Sigmoid colon (tissue), 7 donors: Measurements from ENCODE around the gene ZNF462. TPM values are rescaled to one million over a fixed set of nuclear protein-coding genes. Genes with fewer than 3 reads are reported as not detected.
A peak's percentile ranks its signal among the peaks of the same experiment; 100 is the strongest.

Experiments used
- DNase-seq: peaks from one replicate; pipeline ENCODE4 v3.0.0-alpha.2; 2019
- H3K27ac ChIP-seq, 4 donors: fragments of 200-600 bp; sonication (generic); one replicate each; pipeline ENCODE4 v1.5.1; 2016 to 2019; ENCODE audit warnings: mild to moderate bottlenecking in 1 of 4
- H3K27me3 ChIP-seq, 3 donors: fragments of 200-600 bp; sonication (generic); one replicate each; pipeline ENCODE4 v1.5.1; 2019; ENCODE audit warnings: mild to moderate bottlenecking in 1 of 3
- H3K36me3 ChIP-seq, 4 donors: fragments of 200-600 bp; sonication (generic); one replicate each; pipeline ENCODE4 v1.5.1; 2016 to 2019
- H3K4me1 ChIP-seq, 4 donors: fragments of 200-600 bp; sonication (generic); one replicate each; pipeline ENCODE4 v1.5.1; 2017 to 2019
- H3K4me3 ChIP-seq, 4 donors: fragments of 200-600 bp; sonication (generic); one replicate each; pipeline ENCODE4 v1.5.1; 2017 to 2019; ENCODE audit warnings: mild to moderate bottlenecking in 2 of 4, moderate library complexity in 1 of 4
- H3K9me3 ChIP-seq, 4 donors: fragments of 200-600 bp in 3 of 4; sonication (generic) in 3 of 4; one replicate each; pipeline versions ENCODE4 v1.5.1 to v1.6.1; 2013 to 2019
- CTCF ChIP-seq, 4 experiments: fragments of 450-650 bp in 3 of 4; fragments of 200-600 bp in 1 of 4; IDR thresholded peaks; one replicate each; pipeline ENCODE4 v1.5.1; 2016 to 2019; ENCODE audit warnings: antibody characterized with exemption in 4 of 4, mild to moderate bottlenecking in 3 of 4, moderate library complexity in 2 of 4
- EP300 ChIP-seq, 4 donors: sonication (generic); formaldehyde crosslinking; IDR thresholded peaks; one replicate each; pipeline ENCODE4 v1.6.1; 2017; ENCODE audit warnings: antibody characterized with exemption in 4 of 4
- POLR2A ChIP-seq, 2 donors: fragments of 450-650 bp; IDR thresholded peaks; one replicate each; pipeline ENCODE4 v1.6.1; 2016; ENCODE audit warnings: antibody characterized with exemption in 2 of 2, mild to moderate bottlenecking in 2 of 2, moderate library complexity in 2 of 2
- POLR2AphosphoS5 ChIP-seq, 4 donors: sonication (generic); formaldehyde crosslinking; IDR thresholded peaks; one replicate each; pipeline ENCODE4 v1.6.1; 2017; ENCODE audit warnings: antibody characterized with exemption in 4 of 4
- WGBS, 2 donors: extraction: QIAGEN DNeasy Blood & Tissue Kit; methylation state at CpG; one replicate each; pipeline ENCODE4 v1.1.7; 2013; 5-methylcytosine and 5-hydroxymethylcytosine counted together
- intact Hi-C: fragments of 100-400 bp; cut with DNase I; formaldehyde crosslinking; loops from one replicate; pipeline ENCODE4 v1.15.1; 2023
- polyA plus RNA-seq, 3 donors: library from polyadenylated mRNA; stranded (reverse); fragments of 200-250 nt; gene quantifications; one replicate each; pipeline ENCODE4 v1.2.3, GENCODE V29; 2013
- total RNA-seq, 4 donors: library from RNA; depleted of rRNA; stranded (reverse); fragments of >200 nt; gene quantifications; one replicate each; pipeline ENCODE4 v1.1.0, GENCODE V29; 2016
- donor health status: healthy with polysubstance abuse.
- donor health status: Bipolar disorder and iron deficiency.
- donor health status: healthy.

Gene ZNF462
- total and polyA plus RNA-seq, 7 donors = 0.60 to 33.8 (median 21.7) TPM

GRCh38 chr9:106956971-106957370 lies 94.0 kb downstream of the ZNF462 start:
- TF ChIP-seq POLR2AphosphoS5 (IDR thresholded peaks at IDR 0.05) (peak in 3 of 4 donors; percentile 53 to 76 (median 73)), CTCF (IDR thresholded peaks at IDR 0.05) (no peak)
- Histone ChIP-seq H3K9me3 (no peaks in the 10 kb centered on the region), H3K27ac (peak overlapping the region in 3 of 4 donors; percentile 1 to 66 (median 58)), H3K36me3 (no peaks in the 10 kb centered on the region), H3K27me3 (no peaks in the 10 kb centered on the region), H3K4me3 (no peak overlapping the region), H3K4me1 (peaks cover 0 to 51% (median 36%) of the 10 kb centered on the region in 4 donors)
- intact Hi-C loops = loop anchor here (10.0 kb wide), 1 partner anchor 92 kb away; the partner anchor contains the start of gene ZNF462
- WGBS, 2 donors = 87 to 94% methylated on average over 5 of the region's 5 CpGs
- DNase-seq = no peak

- TF ChIP-seq POLR2A (IDR thresholded peaks at IDR 0.05) = no peak
- peak in 1 of 4 donors; percentile 17 for TF ChIP-seq EP300 (IDR thresholded peaks at IDR 0.05)
- TF ChIP-seq POLR2AphosphoS5 (IDR thresholded peaks at IDR 0.05) = peak in 3 of 4 donors; percentile 66 to 69 (median 67)
- intact Hi-C loops = loop anchor here (10.0 kb wide), 1 partner anchor 94 kb away; the partner anchor contains the start of gene ZNF462
Observed at GRCh38 chr9:106958955-106959657, 96.1 kb downstream of the ZNF462 start.

GRCh38 chr9:106960258-106960657 lies 97.3 kb downstream of the ZNF462 start:
- Histone ChIP-seq H3K27ac (peak overlapping the region in 1 of 4 donors; percentile 66), H3K27me3 (no peaks in the 10 kb centered on the region), H3K4me1 (peaks cover 0 to 57% (median 35%) of the 10 kb centered on the region in 4 donors), H3K36me3 (no peaks in the 10 kb centered on the region), H3K9me3 (no peaks in the 10 kb centered on the region), H3K4me3 (no peak overlapping the region)
- intact Hi-C loops = no loop called here
- TF ChIP-seq CTCF (IDR thresholded peaks at IDR 0.05) (no peak), EP300 (IDR thresholded peaks at IDR 0.05) (no peak), POLR2AphosphoS5 (IDR thresholded peaks at IDR 0.05) (no peak), POLR2A (IDR thresholded peaks at IDR 0.05) (no peak)
- DNase-seq = no peak
- WGBS, 2 donors = 54 to 85% methylated on average over 5 of the region's 5 CpGs

More at GRCh38 chr9:106958955-106959657, 96.1 kb downstream of the ZNF462 start:
- peaks cover 0 to 57% (median 35%) of the 10 kb centered on the region in 4 donors for H3K4me1 ChIP-seq
- no peak for DNase-seq
- no peaks in the 10 kb centered on the region for H3K9me3 ChIP-seq
- H3K27ac ChIP-seq = peak overlapping the region in 3 of 4 donors; percentile 12 to 66 (median 58)
- H3K4me3 ChIP-seq = no peak overlapping the region
- H3K36me3 ChIP-seq = no peaks in the 10 kb centered on the region
- H3K27me3 ChIP-seq = no peaks in the 10 kb centered on the region

GRCh38 chr9:106961623-106962022 lies 98.7 kb downstream of the ZNF462 start:
- Histone ChIP-seq H3K36me3 (no peaks in the 10 kb centered on the region), H3K4me1 (peaks cover 0 to 50% (median 28%) of the 10 kb centered on the region in 4 donors), H3K27me3 (no peaks in the 10 kb centered on the region), H3K27ac (peak overlapping the region in 1 of 4 donors; percentile 8), H3K4me3 (no peak overlapping the region), H3K9me3 (no peaks in the 10 kb centered on the region)
- intact Hi-C loops = no loop called here
- 86 to 95% methylated on average over 2 of the region's 2 CpGs for WGBS, 2 donors
- TF ChIP-seq POLR2A (IDR thresholded peaks at IDR 0.05) = no peak
- no peak for TF ChIP-seq POLR2AphosphoS5 (IDR thresholded peaks at IDR 0.05)
- TF ChIP-seq CTCF (IDR thresholded peaks at IDR 0.05) = no peak
- TF ChIP-seq EP300 (IDR thresholded peaks at IDR 0.05) = no peak
- no peak for DNase-seq

GRCh38 chr9:106962122-106962521 lies 99.2 kb downstream of the ZNF462 start:
- TF ChIP-seq POLR2AphosphoS5 (IDR thresholded peaks at IDR 0.05) (no peak), CTCF (IDR thresholded peaks at IDR 0.05) (no peak), POLR2A (IDR thresholded peaks at IDR 0.05) (no peak), EP300 (IDR thresholded peaks at IDR 0.05) (no peak)
- 80 to 89% methylated on average over 2 of the region's 2 CpGs for WGBS, 2 donors

More at GRCh38 chr9:106962122-106962521, 99.2 kb downstream of the ZNF462 start:
- Histone ChIP-seq H3K4me3 (no peak overlapping the region), H3K27me3 (no peaks in the 10 kb centered on the region), H3K36me3 (no peaks in the 10 kb centered on the region), H3K9me3 (no peaks in the 10 kb centered on the region), H3K27ac (peak overlapping the region in 1 of 4 donors; percentile 8), H3K4me1 (peaks cover 0 to 45% (median 23%) of the 10 kb centered on the region in 4 donors)
- DNase-seq = no peak
- intact Hi-C loops = no loop called here
